GM12878 (cell line): ENCODE data around the gene IFNL1. TPM values are rescaled to one million over a fixed set of nuclear protein-coding genes. Genes with fewer than 3 reads are reported as not detected.
"Not testable (repeated sequence)": the region's sequence is repeated elsewhere in the genome, so short reads cannot be mapped to it uniquely, and the experiment has no call there.

Source experiments
- ATAC-seq: fragments of 200-7000 bp; cut with Tn5 transposase; 3 replicates; pipeline ENCODE4 v1.9.1; 2020; ENCODE audit warnings: mild to moderate bottlenecking, moderate library complexity
- BruUV-seq: library from RNA; stranded (reverse); fragments of 400-500 nt; replicated peaks from 2 replicates; lab custom pipeline; 2021; lab: Mats Ljungman, UMichigan
- CTCF ChIA-PET: fragments of 300-600 bp; sonication (Branson Sonifier 250); formaldehyde crosslinking; extraction: SDS; loops from one replicate; lab custom pipeline; 2021; ENCODE audit warnings: inconsistent platforms; lab: Yijun Ruan, JAX
- POLR2A ChIA-PET: fragments of 350-600 bp; formaldehyde crosslinking; extraction: SDS; loops from one replicate; lab custom pipeline; 2021; ENCODE audit warnings: inconsistent platforms; lab: Charles Lee
- RAD21 ChIA-PET: fragments of 300-600 bp; sonication (Branson Sonifier 250); formaldehyde crosslinking; loops from one replicate; lab custom pipeline; 2023; ENCODE audit warnings: antibody characterized with exemption; ENCODE audit not compliant: unreplicated experiment; lab: Charles Lee
- SMC1A ChIA-PET: fragments of 300-600 bp; sonication (Branson Sonifier 250); formaldehyde crosslinking; loops from one replicate; lab custom pipeline; 2023; ENCODE audit not compliant: unreplicated experiment, uncharacterized antibody; lab: Charles Lee
- DNase-seq: peaks from one replicate; pipeline ENCODE4 v3.0.0-alpha.2; 2011; ENCODE audit warnings: low read depth, low spot score
- FAIRE-seq: peaks from 3 replicates; lab custom pipeline; 2011; peaks lifted over from hg19 to GRCh38; lab: Jason Lieb, UNC
- H2AFZ ChIP-seq: 2 replicates; pipeline ENCODE4 v1.6.0; 2011; ENCODE audit warnings: low read depth, low read length, control low read depth; ENCODE audit not compliant: control insufficient read depth
- H3K27ac ChIP-seq: 2 replicates; pipeline ENCODE4 v1.5.1; 2011; ENCODE audit warnings: control low read depth; ENCODE audit not compliant: control insufficient read depth, insufficient read depth
- H3K27me3 ChIP-seq, 2 experiments: replicated peaks in 1 of 2; 2 replicates each; pipeline versions ENCODE4 v1.6.0 to v1.6.1; 2011; ENCODE audit warnings: low read length in 1 of 2; ENCODE audit not compliant: control insufficient read depth in 2 of 2, insufficient read depth in 2 of 2
- H3K36me3 ChIP-seq, 2 experiments: 2 replicates each; pipeline ENCODE4 v1.5.1; 2011; ENCODE audit warnings: low read length in 1 of 2; ENCODE audit not compliant: control insufficient read depth in 2 of 2, insufficient read depth in 2 of 2
- H3K4me1 ChIP-seq: 2 replicates; pipeline ENCODE4 v1.6.1; 2011; ENCODE audit warnings: mild to moderate bottlenecking, low read length, moderate library complexity, mixed read lengths; ENCODE audit not compliant: control insufficient read depth, insufficient read depth
- H3K4me2 ChIP-seq: 2 replicates; pipeline ENCODE4 v1.6.0; 2011; ENCODE audit warnings: control low read depth; ENCODE audit not compliant: control insufficient read depth, insufficient read depth
- H3K4me3 ChIP-seq: fragments of 200-600 bp; sonication (generic); 2 replicates; pipeline ENCODE4 v1.5.1; 2016
- H3K79me2 ChIP-seq: 2 replicates; pipeline ENCODE4 v1.6.0; 2011; ENCODE audit warnings: low read length; ENCODE audit not compliant: control insufficient read depth, insufficient read depth
- H3K9ac ChIP-seq: 2 replicates; pipeline ENCODE4 v1.8.0; 2011; ENCODE audit warnings: low read length, control low read depth, mixed read lengths; ENCODE audit not compliant: control insufficient read depth, insufficient read depth
- H3K9me3 ChIP-seq: replicated peaks from 3 replicates; pipeline ENCODE4 v1.5.1; 2011; ENCODE audit warnings: mild to moderate bottlenecking, low read length; ENCODE audit not compliant: control insufficient read depth, insufficient read depth
- H4K20me1 ChIP-seq: 2 replicates; pipeline ENCODE4 v1.6.0; 2011; ENCODE audit not compliant: control insufficient read depth, insufficient read depth
- WGBS: methylation state at CpG from one replicate; pipeline ENCODE4 v1.1.6; 2016; ENCODE audit warnings: low lambda C conversion rate; ENCODE audit not compliant: insufficient replicate concordance, insufficient coverage; ENCODE audit errors: missing lambda C conversion rate; 5-methylcytosine and 5-hydroxymethylcytosine counted together
- in situ Hi-C: fragments of 300-500 bp; cut with MboI; formaldehyde crosslinking; loops from 9 replicates; pipeline ENCODE4 v1.14.3; 2018; ENCODE audit warnings: mixed read lengths
- intact Hi-C: fragments of 100-400 bp; cut with micrococcal nuclease; formaldehyde crosslinking; loops from one replicate; pipeline ENCODE4 v1.14.2; 2022; ENCODE audit not compliant: unreplicated experiment
- polyA plus RNA-seq, 11 experiments: library from polyadenylated mRNA; depleted of rRNA in 4 of 11; unstranded in 6 of 11; stranded (reverse) in 5 of 11; fragments of >200 nt; fragmentation: Nextera tagmentation in 4 of 11; fragmentation: Illumina TruSeq in 1 of 11; extraction: Ambion mirVana in 4 of 11; extraction: Trizol in 1 of 11; gene quantifications; 1 replicate in 1 of 11; 2 replicates in 10 of 11; pipeline versions ENCODE4 v1.2.1 to v1.2.3, GENCODE V29; 2011 to 2016; ENCODE audit warnings: inconsistent platforms in 2 of 11, missing spikeins in 2 of 11, low read depth in 1 of 11
- total RNA-seq, 4 experiments: library from RNA; depleted of rRNA in 3 of 4; stranded (reverse); fragments of >200 nt in 3 of 4; fragmentation: Illumina TruSeq in 1 of 4; extraction: Trizol in 1 of 4; gene quantifications; 2 replicates each; pipeline versions ENCODE4 v1.2.1 to v1.2.3, GENCODE V29; 2013 to 2021

Gene IFNL1
- total and polyA plus RNA-seq, 10 of the 15 experiments (the other 5 are each of a cell fraction or from before 2014, with no cell fraction given): not detected

DNA sequence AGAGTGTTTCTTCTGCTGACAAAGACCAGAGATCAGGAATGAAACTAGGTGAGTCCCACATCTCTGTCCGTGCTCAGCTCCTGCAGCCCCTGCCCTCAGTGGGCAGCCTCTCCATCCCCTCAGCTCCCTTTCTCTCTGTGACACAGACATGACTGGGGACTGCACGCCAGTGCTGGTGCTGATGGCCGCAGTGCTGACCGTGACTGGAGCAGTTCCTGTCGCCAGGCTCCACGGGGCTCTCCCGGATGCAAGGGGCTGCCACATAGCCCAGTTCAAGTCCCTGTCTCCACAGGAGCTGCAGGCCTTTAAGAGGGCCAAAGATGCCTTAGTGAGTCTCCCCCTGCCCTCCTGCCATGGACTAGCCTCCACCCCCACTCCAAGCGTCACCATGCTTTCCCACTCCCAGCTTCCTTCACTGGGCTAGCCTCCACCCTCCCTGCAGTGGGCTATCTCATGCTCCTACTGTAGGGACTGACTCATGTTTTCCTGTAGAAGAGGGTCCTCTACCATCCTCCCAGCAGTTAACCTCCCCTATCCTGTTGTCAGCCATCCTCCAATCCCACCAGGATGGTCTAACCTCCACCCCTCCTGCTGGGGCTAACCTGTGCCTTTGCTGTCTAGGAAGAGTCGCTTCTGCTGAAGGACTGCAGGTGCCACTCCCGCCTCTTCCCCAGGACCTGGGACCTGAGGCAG lies 27.5 kb upstream of the IFNL1 start:
- BruUV-seq, H3K4me2 ChIP-seq, DNase-seq, H3K4me3 ChIP-seq, H3K79me2 ChIP-seq, H3K36me3 ChIP-seq, SMC1A ChIA-PET, H4K20me1 ChIP-seq, H3K4me1 ChIP-seq, RAD21 ChIA-PET, H2AFZ ChIP-seq, H3K9ac ChIP-seq, in situ Hi-C loops, H3K27ac ChIP-seq, H3K9me3 ChIP-seq, intact Hi-C loops, POLR2A ChIA-PET, H3K27me3 ChIP-seq, CTCF ChIA-PET: not testable (repeated sequence)
- FAIRE-seq (peak; percentile 18), ATAC-seq (peak; percentile 22; the same call in 1 of the 3 replicates)
- 64% methylated on average over 10 of the region's 10 CpGs for WGBS

DNA sequence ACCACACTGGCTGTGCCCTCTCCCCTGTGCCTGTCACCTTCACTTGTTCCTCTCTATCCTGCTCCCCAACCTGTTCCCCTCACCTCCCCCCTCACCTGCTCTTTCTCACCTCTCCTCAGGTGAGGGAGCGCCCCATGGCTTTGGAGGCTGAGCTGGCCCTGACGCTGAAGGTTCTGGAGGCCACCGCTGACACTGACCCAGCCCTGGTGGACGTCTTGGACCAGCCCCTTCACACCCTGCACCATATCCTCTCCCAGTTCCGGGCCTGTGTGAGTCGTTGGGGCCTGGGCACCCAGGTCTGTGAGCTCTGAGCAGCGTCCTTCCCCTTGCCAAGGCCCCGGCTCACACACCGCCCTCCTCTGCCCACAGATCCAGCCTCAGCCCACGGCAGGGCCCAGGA lies 26.8 kb upstream of the IFNL1 start:
- H3K36me3 ChIP-seq, H3K4me1 ChIP-seq, CTCF ChIA-PET, intact Hi-C loops, H3K27me3 ChIP-seq, H2AFZ ChIP-seq, H3K9me3 ChIP-seq, H3K79me2 ChIP-seq, RAD21 ChIA-PET, H3K9ac ChIP-seq, in situ Hi-C loops, DNase-seq, POLR2A ChIA-PET, H3K4me3 ChIP-seq, BruUV-seq, ATAC-seq, H4K20me1 ChIP-seq, SMC1A ChIA-PET, H3K27ac ChIP-seq, FAIRE-seq, H3K4me2 ChIP-seq: not testable (repeated sequence)
- WGBS: 31% methylated on average over 7 of the region's 10 CpGs
